ENCODE results near the gene GRID2.

DNA sequence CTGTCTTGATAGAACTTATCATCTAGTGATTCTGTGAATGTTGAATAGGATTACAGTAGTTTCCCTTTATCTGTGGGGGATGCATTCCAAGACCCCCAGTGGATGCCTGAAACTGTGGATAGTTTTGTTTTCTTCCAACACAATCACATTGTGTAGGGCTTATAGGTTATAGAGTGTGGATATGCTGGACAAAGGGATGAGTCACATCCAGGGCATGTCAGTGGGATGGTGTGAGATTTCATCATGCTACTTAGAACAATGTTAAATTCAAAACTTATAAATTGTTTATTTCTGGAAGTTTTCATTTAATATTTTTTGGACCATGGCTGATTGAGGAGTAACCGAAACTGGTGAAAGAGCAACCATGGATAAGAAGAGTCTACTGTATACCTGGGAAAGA, 1092.5 kb downstream of the GRID2 start:
- TF ChIP-seq POLR2AphosphoS5 (IDR thresholded peaks at IDR 0.05; ENCODE audit: low read depth, low read length) (no peak), SIN3A (IDR thresholded peaks at IDR 0.05; ENCODE audit: borderline replicate concordance, insufficient read depth, low read length) (no peak), TAF1 (IDR thresholded peaks at IDR 0.05; ENCODE audit: borderline replicate concordance, insufficient read depth, low read length) (no peak), FOXP2 (optimal IDR thresholded peaks at IDR 0.05; ENCODE audit: borderline replicate concordance, extremely low read depth, extremely low read length, insufficient read depth) (no peak)
- TF ChIP-seq, protein P1, sequence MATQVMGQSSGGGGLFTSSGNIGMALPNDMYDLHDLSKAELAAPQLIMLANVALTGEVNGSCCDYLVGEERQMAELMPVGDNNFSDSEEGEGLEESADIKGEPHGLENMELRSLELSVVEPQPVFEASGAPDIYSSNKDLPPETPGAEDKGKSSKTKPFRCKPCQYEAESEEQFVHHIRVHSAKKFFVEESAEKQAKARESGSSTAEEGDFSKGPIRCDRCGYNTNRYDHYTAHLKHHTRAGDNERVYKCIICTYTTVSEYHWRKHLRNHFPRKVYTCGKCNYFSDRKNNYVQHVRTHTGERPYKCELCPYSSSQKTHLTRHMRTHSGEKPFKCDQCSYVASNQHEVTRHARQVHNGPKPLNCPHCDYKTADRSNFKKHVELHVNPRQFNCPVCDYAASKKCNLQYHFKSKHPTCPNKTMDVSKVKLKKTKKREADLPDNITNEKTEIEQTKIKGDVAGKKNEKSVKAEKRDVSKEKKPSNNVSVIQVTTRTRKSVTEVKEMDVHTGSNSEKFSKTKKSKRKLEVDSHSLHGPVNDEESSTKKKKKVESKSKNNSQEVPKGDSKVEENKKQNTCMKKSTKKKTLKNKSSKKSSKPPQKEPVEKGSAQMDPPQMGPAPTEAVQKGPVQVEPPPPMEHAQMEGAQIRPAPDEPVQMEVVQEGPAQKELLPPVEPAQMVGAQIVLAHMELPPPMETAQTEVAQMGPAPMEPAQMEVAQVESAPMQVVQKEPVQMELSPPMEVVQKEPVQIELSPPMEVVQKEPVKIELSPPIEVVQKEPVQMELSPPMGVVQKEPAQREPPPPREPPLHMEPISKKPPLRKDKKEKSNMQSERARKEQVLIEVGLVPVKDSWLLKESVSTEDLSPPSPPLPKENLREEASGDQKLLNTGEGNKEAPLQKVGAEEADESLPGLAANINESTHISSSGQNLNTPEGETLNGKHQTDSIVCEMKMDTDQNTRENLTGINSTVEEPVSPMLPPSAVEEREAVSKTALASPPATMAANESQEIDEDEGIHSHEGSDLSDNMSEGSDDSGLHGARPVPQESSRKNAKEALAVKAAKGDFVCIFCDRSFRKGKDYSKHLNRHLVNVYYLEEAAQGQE (IDR thresholded peaks at IDR 0.05; ENCODE audit: insufficient read depth in 1 of 2, low read depth in 2 of 2, low read length in 2 of 2), result no peak
